Left ventricle myocardium inferior (tissue), 1 donor: ENCODE results near the gene PTPRG. TPM values are rescaled to one million over a fixed set of nuclear protein-coding genes. Genes with fewer than 3 reads are reported as not detected.

Source experiments
- DNase-seq: peaks from one replicate; pipeline ENCODE4 v3.0.0-alpha.2; 2020
- H3K27ac ChIP-seq: fragments of 200-600 bp; replicated peaks from 2 replicates; pipeline ENCODE4 v1.8.0; 2021
- H3K27me3 ChIP-seq: fragments of 200-600 bp; 2 replicates; pipeline ENCODE4 v1.8.0; 2021; ENCODE audit warnings: low read depth
- H3K36me3 ChIP-seq: fragments of 200-600 bp; 2 replicates; pipeline ENCODE4 v1.8.0; 2021
- H3K4me1 ChIP-seq: fragments of 200-600 bp; 2 replicates; pipeline ENCODE4 v1.8.0; 2021
- H3K4me3 ChIP-seq: fragments of 200-600 bp; 2 replicates; pipeline ENCODE4 v1.8.0; 2021; ENCODE audit warnings: mild to moderate bottlenecking, moderate library complexity
- H3K9me3 ChIP-seq: fragments of 200-600 bp; replicated peaks from 2 replicates; pipeline ENCODE4 v1.8.0; 2021
- intact Hi-C: fragments of 100-400 bp; cut with micrococcal nuclease; formaldehyde crosslinking; loops from one replicate; pipeline ENCODE4 v1.11.0; 2022
- total RNA-seq: library from RNA; stranded (reverse); fragmentation: NEBNext Ultra II Directional; extraction: Animal tissue kit (Norgen Biotek cat#: 25700); gene quantifications from one replicate; pipeline ENCODE4 v1.2.1, GENCODE V29; 2021
- TF ChIP-seq, protein P1 (sequence below): fragments of 200-600 bp; IDR thresholded peaks from 2 replicates; pipeline ENCODE4 v1.8.0; 2021; ENCODE audit warnings: antibody characterized with exemption, mild to moderate bottlenecking, borderline replicate concordance
- donor health status: DM: no; HTN: yes; CAD: no; lungs with severe emphysema.

PTPRG gene
- total RNA-seq, 1 donor from 2014 or later: 29.6 TPM

DNA sequence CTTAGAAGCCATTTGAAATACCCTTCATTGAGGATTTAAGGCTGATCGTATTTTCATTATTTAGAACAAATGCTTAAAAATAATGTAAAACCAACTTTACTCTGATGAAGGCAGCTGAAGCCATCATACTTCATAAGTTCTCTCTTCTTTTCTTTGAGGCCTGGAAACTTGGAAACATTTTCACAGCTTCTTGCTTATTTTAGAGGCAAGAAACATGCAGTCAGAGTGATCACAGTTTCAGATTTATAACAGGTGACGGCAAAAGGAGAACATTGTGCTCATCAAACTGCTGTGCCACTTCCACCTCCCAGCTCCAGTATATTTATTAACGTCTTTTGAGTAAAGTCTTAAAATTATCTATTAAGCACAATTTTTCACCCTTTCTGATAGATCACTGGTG lies 376.1 kb downstream of the PTPRG start:
- intact Hi-C loops: no loop called here
- TF ChIP-seq, protein P1, sequence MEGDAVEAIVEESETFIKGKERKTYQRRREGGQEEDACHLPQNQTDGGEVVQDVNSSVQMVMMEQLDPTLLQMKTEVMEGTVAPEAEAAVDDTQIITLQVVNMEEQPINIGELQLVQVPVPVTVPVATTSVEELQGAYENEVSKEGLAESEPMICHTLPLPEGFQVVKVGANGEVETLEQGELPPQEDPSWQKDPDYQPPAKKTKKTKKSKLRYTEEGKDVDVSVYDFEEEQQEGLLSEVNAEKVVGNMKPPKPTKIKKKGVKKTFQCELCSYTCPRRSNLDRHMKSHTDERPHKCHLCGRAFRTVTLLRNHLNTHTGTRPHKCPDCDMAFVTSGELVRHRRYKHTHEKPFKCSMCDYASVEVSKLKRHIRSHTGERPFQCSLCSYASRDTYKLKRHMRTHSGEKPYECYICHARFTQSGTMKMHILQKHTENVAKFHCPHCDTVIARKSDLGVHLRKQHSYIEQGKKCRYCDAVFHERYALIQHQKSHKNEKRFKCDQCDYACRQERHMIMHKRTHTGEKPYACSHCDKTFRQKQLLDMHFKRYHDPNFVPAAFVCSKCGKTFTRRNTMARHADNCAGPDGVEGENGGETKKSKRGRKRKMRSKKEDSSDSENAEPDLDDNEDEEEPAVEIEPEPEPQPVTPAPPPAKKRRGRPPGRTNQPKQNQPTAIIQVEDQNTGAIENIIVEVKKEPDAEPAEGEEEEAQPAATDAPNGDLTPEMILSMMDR: no peak
- H3K4me1 ChIP-seq: peaks cover 24% of the 10 kb centered on the region
- H3K27ac ChIP-seq: no peak overlapping the region
- H3K9me3 ChIP-seq: peaks cover under 1% of the 10 kb centered on the region
- H3K27me3 ChIP-seq: no peaks in the 10 kb centered on the region
- no peak for DNase-seq
- no peak overlapping the region for H3K4me3 ChIP-seq
- peaks cover 8% of the 10 kb centered on the region for H3K36me3 ChIP-seq

DNA sequence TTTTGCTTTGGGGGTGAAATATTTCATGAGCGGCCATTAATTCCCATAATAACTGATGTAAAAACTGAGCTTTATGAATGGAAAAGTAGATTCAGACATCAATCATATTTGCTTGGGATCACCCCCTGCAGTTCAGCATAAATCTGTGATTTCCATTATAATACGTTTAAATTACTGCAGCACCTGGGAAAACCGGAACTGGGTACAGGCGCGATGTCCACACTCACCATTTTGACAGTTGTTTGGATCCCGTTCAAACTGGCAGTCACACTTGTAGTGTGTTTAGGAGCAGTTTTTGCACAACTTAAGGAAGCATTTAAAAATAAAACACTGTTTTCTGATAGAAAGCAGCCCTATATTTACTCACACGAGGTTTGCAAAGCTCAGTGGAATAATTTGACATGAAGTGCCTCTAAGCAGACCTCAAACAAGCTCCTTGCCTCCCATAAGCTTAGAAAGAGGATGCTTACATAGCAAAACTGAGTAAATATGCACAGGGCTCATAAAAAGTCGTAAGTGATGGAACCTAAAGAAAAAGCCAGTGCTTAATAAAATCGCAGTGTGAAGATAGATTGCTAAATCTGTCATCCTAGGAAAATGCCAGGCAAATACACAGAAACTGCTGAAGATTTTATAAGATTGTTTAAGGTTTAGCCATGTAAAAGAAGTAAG lies 377.6 kb downstream of the PTPRG start:
- Histone ChIP-seq H3K27ac (no peak overlapping the region), H3K9me3 (peaks cover 5% of the 10 kb centered on the region), H3K4me3 (no peak overlapping the region), H3K36me3 (peaks cover 8% of the 10 kb centered on the region), H3K4me1 (peaks cover 18% of the 10 kb centered on the region), H3K27me3 (no peaks in the 10 kb centered on the region)
- no peak for DNase-seq
- intact Hi-C loops: no loop called here
- TF ChIP-seq, protein P1: no peak

DNA sequence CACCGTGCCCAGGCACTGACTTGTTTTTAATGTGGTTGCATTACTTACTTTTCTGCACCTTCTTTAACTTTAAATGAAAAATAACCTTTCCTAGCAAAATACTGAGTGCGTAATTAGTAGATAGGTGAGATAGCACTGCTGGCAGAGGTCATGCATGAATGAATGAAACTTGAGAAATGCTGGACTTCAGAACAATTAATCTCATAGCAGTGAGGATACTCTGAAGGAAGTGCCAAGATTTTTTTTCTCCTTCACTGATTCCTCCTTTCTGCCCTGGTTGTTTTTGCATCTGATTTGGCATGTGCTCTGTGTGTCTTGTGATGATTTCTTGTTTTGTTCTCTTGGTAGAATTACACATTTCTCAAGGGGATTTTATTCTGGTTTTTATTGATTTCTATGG lies 378.9 kb downstream of the PTPRG start:
- Histone ChIP-seq H3K27me3 (no peaks in the 10 kb centered on the region), H3K9me3 (peaks cover 5% of the 10 kb centered on the region), H3K27ac (no peak overlapping the region), H3K36me3 (peaks cover under 1% of the 10 kb centered on the region), H3K4me1 (peaks cover 21% of the 10 kb centered on the region), H3K4me3 (no peak overlapping the region)
- TF ChIP-seq, protein P1: no peak
- no peak for DNase-seq
- intact Hi-C loops: no loop called here

DNA sequence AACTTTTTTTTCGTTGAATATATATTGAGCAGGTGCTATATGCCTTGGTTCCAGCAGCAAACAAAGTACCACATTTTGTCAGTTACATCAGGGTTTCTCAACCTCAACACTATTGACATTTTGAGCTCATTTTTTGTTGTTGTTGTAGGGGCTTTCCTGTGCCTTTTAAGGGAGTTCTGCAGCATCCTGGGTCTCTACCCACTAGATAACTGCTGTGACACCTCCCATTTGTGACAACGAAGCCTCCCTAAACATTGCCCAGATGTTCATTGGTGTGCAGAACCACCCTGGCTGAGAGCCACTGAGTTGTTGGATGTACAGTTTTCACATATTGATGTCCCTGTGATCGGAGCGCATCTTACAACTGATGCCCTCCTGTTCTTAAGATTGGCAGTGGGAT lies 382.6 kb downstream of the PTPRG start:
- intact Hi-C loops: no loop called here
- no peak for DNase-seq
- H3K27ac ChIP-seq: no peak overlapping the region
- H3K4me1 ChIP-seq: peaks cover 45% of the 10 kb centered on the region
- H3K4me3 ChIP-seq: no peak overlapping the region
- TF ChIP-seq, protein P1: no peak
- H3K27me3 ChIP-seq: no peaks in the 10 kb centered on the region
- no peaks in the 10 kb centered on the region for H3K36me3 ChIP-seq
- H3K9me3 ChIP-seq: peaks cover 5% of the 10 kb centered on the region

DNA sequence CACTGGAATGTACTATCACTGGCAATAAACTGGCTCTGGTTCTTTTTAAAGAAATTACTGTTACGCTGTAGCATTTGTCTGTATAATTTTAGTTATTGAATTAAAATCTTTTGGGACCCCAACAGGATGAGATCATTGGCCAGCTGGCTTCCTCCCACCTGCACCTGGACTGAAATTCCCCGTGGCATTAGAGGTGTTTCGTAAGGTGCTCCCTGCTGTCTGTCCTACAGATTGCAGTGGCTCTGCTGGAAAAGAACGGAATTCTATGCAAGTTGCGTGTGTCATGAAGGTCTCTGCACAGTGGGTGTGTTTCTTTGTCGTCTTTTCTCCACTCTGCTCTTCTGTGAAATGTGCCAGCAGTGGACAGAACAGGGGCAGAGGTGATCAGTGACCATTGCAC lies 383.4 kb downstream of the PTPRG start:
- Histone ChIP-seq H3K4me3 (no peak overlapping the region), H3K27me3 (no peaks in the 10 kb centered on the region), H3K27ac (no peak overlapping the region), H3K4me1 (peaks cover 46% of the 10 kb centered on the region), H3K9me3 (peaks cover 5% of the 10 kb centered on the region), H3K36me3 (no peaks in the 10 kb centered on the region)
- intact Hi-C loops: no loop called here
- DNase-seq: no peak
- TF ChIP-seq, protein P1: no peak
